ENCODE results near the gene PTPN14. TPM values are rescaled to one million over a fixed set of nuclear protein-coding genes. Genes with fewer than 3 reads are reported as not detected.
"Not testable (repeated sequence)": the region's sequence is repeated elsewhere in the genome, so short reads cannot be mapped to it uniquely, and the experiment has no call there.

Gene PTPN14
- under 1 TPM; 0.08 to 0.09 TPM for total RNA-seq

- Mint-ChIP-seq H3K4me1 (peaks cover 5% of the 10 kb centered on the region), H3K27me3 (peaks cover 64% of the 10 kb centered on the region), H3K9me3 (no peaks in the 10 kb centered on the region), H3K27ac (no peak within 1 kb of the TSS), H3K36me3 (no peaks in the 10 kb centered on the region), H3K4me3 (peak within 1 kb of the TSS; percentile 86)
- POLR2A ChIA-PET, result no interaction called here
- DNase-seq, result peak; percentile 36
- ATAC-seq (ENCODE audit: low read depth), result peak; percentile 56
These were observed at the start of gene PTPN14 for GRCh38 chr1:214551436-214552173. TSS of gene PTPN14 (minus strand) at chr1:214551602. CDS start at chr1:214464803, 86,799 bp downstream.

- POLR2A ChIA-PET, result no interaction called here
- Mint-ChIP-seq H3K4me3 (no peak overlapping the region), H3K4me1 (no peaks in the 10 kb centered on the region), H3K27me3 (peaks cover 9% of the 10 kb centered on the region), H3K36me3 (no peaks in the 10 kb centered on the region), H3K9me3 (no peaks in the 10 kb centered on the region), H3K27ac (no peak overlapping the region)
- ATAC-seq (ENCODE audit: low read depth) (no peak), DNase-seq (no peak)
These were observed 41.8 kb upstream of the PTPN14 start for GRCh38 chr1:214593158-214593557.

- DNase-seq; ATAC-seq (ENCODE audit: low read depth); H3K27ac Mint-ChIP-seq; H3K4me3 Mint-ChIP-seq; POLR2A ChIA-PET; H3K9me3 Mint-ChIP-seq; H3K36me3 Mint-ChIP-seq; H3K4me1 Mint-ChIP-seq; H3K27me3 Mint-ChIP-seq: not testable (repeated sequence)
These were observed 40.5 kb upstream of the PTPN14 start for GRCh38 chr1:214591918-214592317.

GRCh38 chr1:214590696-214591095 is 39.3 kb upstream of the PTPN14 start:
- Mint-ChIP-seq H3K4me1 (no peaks in the 10 kb centered on the region), H3K27me3 (peaks cover 7% of the 10 kb centered on the region), H3K36me3 (no peaks in the 10 kb centered on the region), H3K27ac (no peak overlapping the region), H3K4me3 (no peak overlapping the region), H3K9me3 (no peaks in the 10 kb centered on the region)
- POLR2A ChIA-PET, result no interaction called here
- DNase-seq (no peak), ATAC-seq (ENCODE audit: low read depth) (no peak)

GRCh38 chr1:214588963-214589597 is 37.7 kb upstream of the PTPN14 start:
- Mint-ChIP-seq H3K36me3 (no peaks in the 10 kb centered on the region), H3K4me1 (no peaks in the 10 kb centered on the region), H3K9me3 (no peaks in the 10 kb centered on the region), H3K27me3 (peaks cover 11% of the 10 kb centered on the region), H3K27ac (no peak overlapping the region), H3K4me3 (no peak overlapping the region)
- POLR2A ChIA-PET, result interaction anchor here (0.7 kb wide), 1 partner anchor 309 kb away, joined by 5 read pairs; no protein-coding TSS in a partner anchor
- DNase-seq (no peak), ATAC-seq (ENCODE audit: low read depth) (no peak)

- Mint-ChIP-seq H3K4me3 (no peak overlapping the region), H3K9me3 (no peaks in the 10 kb centered on the region), H3K27me3 (peaks cover 16% of the 10 kb centered on the region), H3K27ac (no peak overlapping the region), H3K36me3 (no peaks in the 10 kb centered on the region), H3K4me1 (no peaks in the 10 kb centered on the region)
- no peak for ATAC-seq (ENCODE audit: low read depth)
- POLR2A ChIA-PET, result no interaction called here
- DNase-seq, result no peak
These were observed 35.8 kb upstream of the PTPN14 start for GRCh38 chr1:214587165-214587564.

GRCh38 chr1:214586621-214587020 is 35.2 kb upstream of the PTPN14 start:
- H3K27me3 Mint-ChIP-seq, result peaks cover 16% of the 10 kb centered on the region

GRCh38 chr1:214584805-214585766 is 33.7 kb upstream of the PTPN14 start:
- Mint-ChIP-seq H3K9me3 (no peaks in the 10 kb centered on the region), H3K27ac (no peak overlapping the region), H3K4me3 (no peak overlapping the region), H3K27me3 (peaks cover 16% of the 10 kb centered on the region), H3K36me3 (no peaks in the 10 kb centered on the region), H3K4me1 (no peaks in the 10 kb centered on the region)
- no peak for ATAC-seq (ENCODE audit: low read depth)
- POLR2A ChIA-PET, result no interaction called here
- DNase-seq, result no peak

More at GRCh38 chr1:214586621-214587020, 35.2 kb upstream of the PTPN14 start:
- H3K9me3 Mint-ChIP-seq, result no peaks in the 10 kb centered on the region
- ATAC-seq (ENCODE audit: low read depth) (no peak), DNase-seq (no peak)
- H3K4me1 Mint-ChIP-seq, result no peaks in the 10 kb centered on the region
- POLR2A ChIA-PET, result no interaction called here
- no peaks in the 10 kb centered on the region for H3K36me3 Mint-ChIP-seq
- no peak overlapping the region for H3K4me3 Mint-ChIP-seq
- H3K27ac Mint-ChIP-seq, result no peak overlapping the region

GRCh38 chr1:214583824-214584554 is 32.6 kb upstream of the PTPN14 start:
- ATAC-seq (ENCODE audit: low read depth) (no peak), DNase-seq (no peak)
- no peaks in the 10 kb centered on the region for H3K9me3 Mint-ChIP-seq
- POLR2A ChIA-PET, result no interaction called here
- H3K27me3 Mint-ChIP-seq, result peaks cover 19% of the 10 kb centered on the region
- H3K4me3 Mint-ChIP-seq, result no peak overlapping the region
- no peak overlapping the region for H3K27ac Mint-ChIP-seq
- no peaks in the 10 kb centered on the region for H3K36me3 Mint-ChIP-seq
- no peaks in the 10 kb centered on the region for H3K4me1 Mint-ChIP-seq

GRCh38 chr1:214583113-214583512 is 31.7 kb upstream of the PTPN14 start:
- POLR2A ChIA-PET, result no interaction called here
- ATAC-seq (ENCODE audit: low read depth), result no peak
- no peak for DNase-seq
- Mint-ChIP-seq H3K4me3 (no peak overlapping the region), H3K4me1 (no peaks in the 10 kb centered on the region), H3K27me3 (peaks cover 19% of the 10 kb centered on the region), H3K27ac (no peak overlapping the region), H3K9me3 (no peaks in the 10 kb centered on the region), H3K36me3 (no peaks in the 10 kb centered on the region)

GRCh38 chr1:214582289-214582891 is 31.0 kb upstream of the PTPN14 start:
- Mint-ChIP-seq H3K27ac (no peak overlapping the region), H3K4me3 (no peak overlapping the region), H3K9me3 (no peaks in the 10 kb centered on the region), H3K27me3 (peaks cover 19% of the 10 kb centered on the region), H3K36me3 (no peaks in the 10 kb centered on the region), H3K4me1 (no peaks in the 10 kb centered on the region)
- DNase-seq (no peak), ATAC-seq (ENCODE audit: low read depth) (no peak)
- POLR2A ChIA-PET, result no interaction called here

- ATAC-seq (ENCODE audit: low read depth) (no peak), DNase-seq (no peak)
- H3K27me3 Mint-ChIP-seq, result peaks cover 19% of the 10 kb centered on the region
- H3K4me3 Mint-ChIP-seq, result no peak overlapping the region
- no peak overlapping the region for H3K27ac Mint-ChIP-seq
- POLR2A ChIA-PET, result no interaction called here
- no peaks in the 10 kb centered on the region for H3K36me3 Mint-ChIP-seq
- H3K4me1 Mint-ChIP-seq, result no peaks in the 10 kb centered on the region
- no peaks in the 10 kb centered on the region for H3K9me3 Mint-ChIP-seq
These were observed 30.4 kb upstream of the PTPN14 start for GRCh38 chr1:214581785-214582184.

- ATAC-seq (ENCODE audit: low read depth), result no peak
- DNase-seq, result no peak
- H3K27ac Mint-ChIP-seq, result no peak overlapping the region
- H3K4me3 Mint-ChIP-seq, result no peak overlapping the region
- POLR2A ChIA-PET, result no interaction called here
- peaks cover 16% of the 10 kb centered on the region for H3K27me3 Mint-ChIP-seq
- H3K36me3 Mint-ChIP-seq, result peaks cover 1% of the 10 kb centered on the region
- no peaks in the 10 kb centered on the region for H3K4me1 Mint-ChIP-seq
- H3K9me3 Mint-ChIP-seq, result peaks cover 10% of the 10 kb centered on the region
These were observed 27.8 kb upstream of the PTPN14 start for GRCh38 chr1:214579183-214579582.

Measured in activated naive CD8-positive, alpha-beta T cell treated with anti-CD3 and anti-CD28 coated beads, Interleukin-2, amount 10 ng/mL, durations not matched to agents 7 days and 5 days (primary cell).